Stomach (tissue), 9 donors: ENCODE data around the gene CAMK2G. TPM values are rescaled to one million over a fixed set of nuclear protein-coding genes. Genes with fewer than 3 reads are reported as not detected.

Experiments
- DNase-seq, 2 donors: peaks; one replicate each; pipeline versions ENCODE4 v3.0.0 to v3.0.0-alpha.2; 2013 to 2019
- H3K27ac ChIP-seq, 5 donors: fragments of 200-600 bp in 4 of 5; sonication (generic) in 4 of 5; one replicate each; pipeline ENCODE4 v1.5.1; 2013 to 2019; ENCODE audit warnings: mild to moderate bottlenecking in 1 of 5, moderate library complexity in 1 of 5
- H3K27me3 ChIP-seq, 3 donors: fragments of 200-600 bp; sonication (generic); one replicate each; pipeline ENCODE4 v1.5.1; 2017 to 2019; ENCODE audit warnings: mixed run types in 1 of 3
- H3K36me3 ChIP-seq, 4 donors: fragments of 200-600 bp; sonication (generic); 1 replicate in 3 of 4; 2 replicates in 1 of 4; pipeline ENCODE4 v1.5.1; 2016 to 2019
- H3K4me1 ChIP-seq, 4 donors: fragments of 200-600 bp; sonication (generic); one replicate each; pipeline ENCODE4 v1.5.1; 2016 to 2019
- H3K4me3 ChIP-seq, 4 donors: fragments of 200-600 bp; sonication (generic) in 3 of 4; one replicate each; pipeline ENCODE4 v1.5.1; 2016 to 2019; ENCODE audit warnings: mild to moderate bottlenecking in 1 of 4
- H3K9me3 ChIP-seq, 4 donors: fragments of 200-600 bp; sonication (generic); one replicate each; pipeline ENCODE4 v1.5.1; 2016 to 2019
- CTCF ChIP-seq, 7 experiments: fragments of 450-650 bp in 4 of 7; fragments of 200-600 bp in 3 of 7; sonication (generic) in 3 of 7; IDR thresholded peaks; one replicate each; pipeline ENCODE4 v1.5.1; 2016 to 2019; ENCODE audit warnings: antibody characterized with exemption in 7 of 7, control low read depth in 2 of 7, mild to moderate bottlenecking in 1 of 7
- EP300 ChIP-seq: sonication (generic); formaldehyde crosslinking; IDR thresholded peaks from one replicate; pipeline ENCODE4 v1.6.1; 2017; ENCODE audit warnings: antibody characterized with exemption
- POLR2A ChIP-seq, 4 donors: fragments of 450-650 bp; IDR thresholded peaks; one replicate each; pipeline ENCODE4 v1.6.1; 2016; ENCODE audit warnings: antibody characterized with exemption in 4 of 4, control low read depth in 2 of 4, mild to moderate bottlenecking in 1 of 4, moderate library complexity in 1 of 4
- POLR2AphosphoS5 ChIP-seq, 3 donors: sonication (generic); formaldehyde crosslinking; IDR thresholded peaks; one replicate each; pipeline ENCODE4 v1.6.1; 2016; ENCODE audit warnings: antibody characterized with exemption in 3 of 3
- WGBS, 5 donors: extraction: QIAGEN DNeasy Blood & Tissue Kit in 3 of 5; methylation state at CpG; one replicate each; pipeline versions ENCODE4 v1.1.5 to v1.1.7; 2013 to 2018; 5-methylcytosine and 5-hydroxymethylcytosine counted together
- intact Hi-C: fragments of 100-400 bp; cut with DNase I; formaldehyde crosslinking; loops from one replicate; pipeline ENCODE4 v1.15.1; 2023; ENCODE audit warnings: low total_unique reads
- polyA plus RNA-seq, 3 donors: library from polyadenylated mRNA; stranded (reverse); fragments of 200-250 nt; gene quantifications; one replicate each; pipeline ENCODE4 v1.2.3, GENCODE V29; 2013
- total RNA-seq, 5 donors: library from RNA; depleted of rRNA; stranded (reverse); fragments of >200 nt; gene quantifications; one replicate each; pipeline versions ENCODE4 v1.1.0 to v1.2.3, GENCODE V29; 2014 to 2016
- donor health status: healthy with polysubstance abuse.
- donor health status: Bipolar disorder and iron deficiency.
- donor health status: healthy.

CAMK2G gene
- total and polyA plus RNA-seq, 8 donors, result 7.5 to 93.3 (median 29.6) TPM

DNA sequence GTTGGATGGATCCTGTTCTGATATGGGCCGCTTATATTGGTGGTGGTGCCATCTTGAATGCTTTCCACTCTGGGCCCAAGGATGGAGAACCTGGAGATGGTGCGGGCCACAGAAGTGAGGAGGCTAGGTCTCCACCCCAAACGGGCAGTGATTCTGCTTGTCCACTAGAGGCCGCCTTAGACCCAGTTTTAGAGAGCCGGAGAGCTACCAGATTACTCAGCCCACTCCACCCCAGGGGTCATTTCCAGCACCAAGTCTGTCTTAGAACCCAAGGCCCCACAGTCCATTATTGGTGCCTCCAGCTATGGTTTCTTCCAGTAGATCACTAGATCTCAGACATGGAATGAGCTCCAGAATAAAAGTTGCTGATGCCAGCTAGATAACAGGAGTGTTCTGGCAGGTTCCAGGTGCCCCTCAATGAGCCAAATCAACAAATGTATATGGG lies 11.8 kb upstream of the CAMK2G start:
- no peak overlapping the region for H3K4me3 ChIP-seq
- 0 to 4% (median 2%) methylated on average over 4 to 5 of the region's 5 CpGs for WGBS, 5 donors
- TF ChIP-seq POLR2A (IDR thresholded peaks at IDR 0.05) (no peak), CTCF (IDR thresholded peaks at IDR 0.05) (peak in 6 of 7 experiments; percentile 36 to 87 (median 84)), POLR2AphosphoS5 (IDR thresholded peaks at IDR 0.05) (peak in 1 of 3 donors; percentile 58), EP300 (no peak)
- intact Hi-C loops, result loop anchor here (5.0 kb wide), 1 partner anchor 56 kb away; no protein-coding TSS in a partner anchor
- peak overlapping the region in 4 of 5 donors; percentile 44 to 83 (median 77) for H3K27ac ChIP-seq
- H3K4me1 ChIP-seq, result peaks cover 30 to 36% (median 32%) of the 10 kb centered on the region in 4 donors
- no peaks in the 10 kb centered on the region for H3K36me3 ChIP-seq
- H3K27me3 ChIP-seq, result no peaks in the 10 kb centered on the region
- DNase-seq, result peak; percentile 67 to 93
- H3K9me3 ChIP-seq, result no peaks in the 10 kb centered on the region

DNA sequence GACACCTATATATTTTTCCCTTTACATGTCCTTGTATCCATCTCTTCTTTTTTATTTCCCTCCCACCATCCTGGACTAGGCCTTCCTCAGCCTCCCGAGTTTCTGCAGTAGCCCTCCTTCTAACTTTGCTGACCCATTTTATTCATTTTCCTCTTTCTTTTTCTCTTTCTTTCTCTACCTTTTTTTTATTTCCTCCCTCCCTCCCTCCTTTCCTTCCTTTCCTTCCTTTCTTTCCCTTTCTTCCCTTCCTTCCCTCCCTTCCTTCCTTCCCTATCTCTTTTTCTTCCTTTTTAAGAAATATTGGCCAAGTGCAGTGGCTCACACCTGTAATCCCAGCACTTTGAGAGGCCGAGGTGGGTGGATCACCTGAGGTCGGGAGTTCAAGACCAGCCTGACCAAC lies 9.7 kb upstream of the CAMK2G start:
- 69 to 82% (median 79%) methylated on average over 3 of the region's 3 CpGs for WGBS, 5 donors
- Histone ChIP-seq H3K9me3 (no peaks in the 10 kb centered on the region), H3K36me3 (no peaks in the 10 kb centered on the region), H3K27ac (no peak overlapping the region), H3K27me3 (no peaks in the 10 kb centered on the region), H3K4me3 (no peak overlapping the region), H3K4me1 (peaks cover 32 to 39% (median 33%) of the 10 kb centered on the region in 4 donors)
- TF ChIP-seq EP300 (no peak), CTCF (IDR thresholded peaks at IDR 0.05) (no peak)
- intact Hi-C loops, result loop anchor here (5.0 kb wide), 1 partner anchor 37 kb away; no protein-coding TSS in a partner anchor
- DNase-seq, result no peak

- intact Hi-C loops, result loop anchor here (5.0 kb wide), 1 partner anchor 34 kb away; no protein-coding TSS in a partner anchor
- Histone ChIP-seq H3K4me3 (no peak overlapping the region), H3K9me3 (no peaks in the 10 kb centered on the region), H3K4me1 (peaks cover 7 to 22% (median 13%) of the 10 kb centered on the region in 4 donors), H3K36me3 (no peaks in the 10 kb centered on the region), H3K27ac (no peak overlapping the region), H3K27me3 (no peaks in the 10 kb centered on the region)
- no peak for DNase-seq
- no peak for TF ChIP-seq POLR2A (IDR thresholded peaks at IDR 0.05)
- no peak for TF ChIP-seq POLR2AphosphoS5 (IDR thresholded peaks at IDR 0.05)
- TF ChIP-seq CTCF (IDR thresholded peaks at IDR 0.05), result no peak
- no peak for TF ChIP-seq EP300
- WGBS, 5 donors, result 77 to 88% (median 85%) methylated on average over 3 of the region's 3 CpGs
Observed at GRCh38 chr10:73881221-73881919, 7.0 kb upstream of the CAMK2G start.

GRCh38 chr10:73879296-73880173 lies 5.2 kb upstream of the CAMK2G start:
- no peak overlapping the region for H3K4me3 ChIP-seq
- no peaks in the 10 kb centered on the region for H3K36me3 ChIP-seq
- intact Hi-C loops, result loop anchor here (5.0 kb wide), 1 partner anchor 32 kb away; no protein-coding TSS in a partner anchor
- TF ChIP-seq CTCF (IDR thresholded peaks at IDR 0.05) (peak in 6 of 7 experiments; percentile 84 to 99 (median 96)), POLR2AphosphoS5 (IDR thresholded peaks at IDR 0.05) (peak; percentile 32 to 72 (median 71)), POLR2A (IDR thresholded peaks at IDR 0.05) (no peak)
- WGBS, 5 donors, result 13 to 15% (median 14%) methylated on average over 14 of the region's 14 CpGs
- peak; percentile 91 to 96 for DNase-seq
- peaks cover 3 to 34% (median 25%) of the 10 kb centered on the region in 4 donors for H3K4me1 ChIP-seq
- H3K9me3 ChIP-seq, result no peaks in the 10 kb centered on the region
- H3K27ac ChIP-seq, result peak overlapping the region in 3 of 5 donors; percentile 14 to 46 (median 15)
- H3K27me3 ChIP-seq, result no peaks in the 10 kb centered on the region
